Upper lobe of left lung (tissue), 4 donors: ENCODE measurements around the gene KIF4A.

Experiments
- EP300 ChIP-seq, 4 donors: sonication (generic); formaldehyde crosslinking; IDR thresholded peaks; one replicate each; pipeline ENCODE4 v1.5.1; 2017; ENCODE audit warnings: antibody characterized with exemption in 4 of 4, control low read depth in 2 of 4
- POLR2A ChIP-seq, 4 donors: fragments of 450-650 bp; IDR thresholded peaks; one replicate each; pipeline ENCODE4 v1.5.1; 2016 to 2017; ENCODE audit warnings: antibody characterized with exemption in 4 of 4, mild to moderate bottlenecking in 2 of 4
- TF ChIP-seq, protein P1 (sequence below), 6 experiments: fragments of 450-650 bp in 4 of 6; fragments of 200-600 bp in 2 of 6; sonication (generic) in 2 of 6; IDR thresholded peaks; one replicate each; pipeline ENCODE4 v1.5.1; 2016 to 2019; ENCODE audit warnings: antibody characterized with exemption in 6 of 6

DNA sequence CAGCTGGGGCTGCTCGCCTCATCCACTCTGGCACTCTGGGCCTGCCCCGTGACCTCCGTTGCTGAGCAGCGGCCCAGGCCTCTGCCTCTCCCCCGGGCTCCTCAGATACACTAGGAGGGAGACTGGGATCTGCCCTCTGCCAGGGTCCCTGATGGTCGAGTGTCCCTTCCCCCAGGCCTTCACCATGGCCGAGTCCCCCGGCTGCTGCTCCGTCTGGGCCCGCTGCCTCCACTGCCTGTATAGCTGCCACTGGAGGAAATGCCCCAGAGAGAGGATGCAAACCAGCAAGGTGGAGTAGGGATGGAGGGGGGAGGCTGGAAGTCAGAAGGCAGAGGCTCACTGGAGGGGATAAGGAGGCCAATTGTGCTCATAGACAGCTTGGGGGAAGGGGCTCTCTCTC lies 134.9 kb downstream of the KIF4A start:
- TF ChIP-seq, protein P1, sequence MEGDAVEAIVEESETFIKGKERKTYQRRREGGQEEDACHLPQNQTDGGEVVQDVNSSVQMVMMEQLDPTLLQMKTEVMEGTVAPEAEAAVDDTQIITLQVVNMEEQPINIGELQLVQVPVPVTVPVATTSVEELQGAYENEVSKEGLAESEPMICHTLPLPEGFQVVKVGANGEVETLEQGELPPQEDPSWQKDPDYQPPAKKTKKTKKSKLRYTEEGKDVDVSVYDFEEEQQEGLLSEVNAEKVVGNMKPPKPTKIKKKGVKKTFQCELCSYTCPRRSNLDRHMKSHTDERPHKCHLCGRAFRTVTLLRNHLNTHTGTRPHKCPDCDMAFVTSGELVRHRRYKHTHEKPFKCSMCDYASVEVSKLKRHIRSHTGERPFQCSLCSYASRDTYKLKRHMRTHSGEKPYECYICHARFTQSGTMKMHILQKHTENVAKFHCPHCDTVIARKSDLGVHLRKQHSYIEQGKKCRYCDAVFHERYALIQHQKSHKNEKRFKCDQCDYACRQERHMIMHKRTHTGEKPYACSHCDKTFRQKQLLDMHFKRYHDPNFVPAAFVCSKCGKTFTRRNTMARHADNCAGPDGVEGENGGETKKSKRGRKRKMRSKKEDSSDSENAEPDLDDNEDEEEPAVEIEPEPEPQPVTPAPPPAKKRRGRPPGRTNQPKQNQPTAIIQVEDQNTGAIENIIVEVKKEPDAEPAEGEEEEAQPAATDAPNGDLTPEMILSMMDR (IDR thresholded peaks at IDR 0.05) = no peak
- TF ChIP-seq EP300 (IDR thresholded peaks at IDR 0.05) = no peak
- no peak for TF ChIP-seq POLR2A (IDR thresholded peaks at IDR 0.05)
